Measurements from ENCODE around the gene EIF4G2. TPM values are rescaled to one million over a fixed set of nuclear protein-coding genes. Genes with fewer than 3 reads are reported as not detected.
A peak's percentile ranks its signal among the peaks of the same experiment; 100 is the strongest.

The EIF4G2 gene
- total and polyA plus RNA-seq, 9 donors: 507 to 816 (median 745) TPM

DNA sequence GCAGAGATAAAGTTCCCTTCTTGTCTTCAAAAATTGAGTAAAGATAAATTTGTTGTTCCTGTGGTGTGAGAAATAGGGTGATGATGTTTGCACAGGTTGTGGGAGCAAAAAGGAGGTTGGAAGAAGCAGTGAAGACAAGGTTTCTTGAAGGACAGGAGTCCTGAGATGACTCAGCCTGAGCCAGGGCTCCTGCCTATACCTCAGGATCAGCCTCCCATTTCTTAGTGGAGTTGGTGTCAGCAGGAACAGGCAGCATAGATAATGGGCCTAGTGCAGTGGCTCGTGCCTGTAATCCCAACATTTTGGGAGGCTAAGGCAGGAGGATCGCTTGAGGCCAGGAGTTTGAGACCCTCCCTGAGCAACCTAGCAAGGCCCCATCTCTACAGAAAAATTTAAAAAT lies 28.7 kb downstream of the EIF4G2 start:
- DNase-seq: no peak
- Histone ChIP-seq H3K4me3 (ENCODE audit: low read length) (no peak overlapping the region), H3K27me3 (ENCODE audit: control insufficient read depth, insufficient read depth, low read length) (no peaks in the 10 kb centered on the region), H3K9me3 (replicated peaks; ENCODE audit: control insufficient read depth, low read depth, low read length) (no peaks in the 10 kb centered on the region), H3K27ac (ENCODE audit: low read length) (no peak overlapping the region), H3K36me3 (ENCODE audit: control insufficient read depth, insufficient read depth, low read length) (peaks cover 34% of the 10 kb centered on the region), H3K4me1 (ENCODE audit: control insufficient read depth, insufficient read depth, low read length) (peaks cover 16% of the 10 kb centered on the region)
- 100% methylated on average over 2 of the region's 2 CpGs for WGBS (ENCODE audit: insufficient coverage)

DNA sequence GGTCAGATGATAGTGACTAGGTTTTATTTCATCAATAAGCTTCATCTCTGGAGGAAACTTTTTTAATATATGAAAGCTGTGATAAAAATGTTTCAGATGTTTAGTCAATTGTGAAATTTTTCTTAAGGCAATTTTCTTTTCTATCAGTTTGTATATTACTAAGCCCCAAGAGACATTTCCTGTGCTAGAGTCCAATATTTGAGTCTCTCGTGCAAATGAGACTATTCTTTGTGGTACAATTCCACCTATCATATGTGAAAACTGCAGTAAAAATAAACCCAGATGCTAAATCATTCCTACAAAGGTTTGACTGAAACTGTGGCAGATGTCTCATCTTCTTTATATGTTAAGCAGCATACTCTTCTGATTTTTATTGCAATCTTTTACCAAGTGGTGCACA lies 29.6 kb downstream of the EIF4G2 start:
- Histone ChIP-seq H3K4me1 (ENCODE audit: control insufficient read depth, insufficient read depth, low read length) (peaks cover 6% of the 10 kb centered on the region), H3K9me3 (replicated peaks; ENCODE audit: control insufficient read depth, low read depth, low read length) (no peaks in the 10 kb centered on the region), H3K27ac (ENCODE audit: low read length) (no peak overlapping the region), H3K4me3 (ENCODE audit: low read length) (no peak overlapping the region), H3K36me3 (ENCODE audit: control insufficient read depth, insufficient read depth, low read length) (peaks cover 42% of the 10 kb centered on the region), H3K27me3 (ENCODE audit: control insufficient read depth, insufficient read depth, low read length) (no peaks in the 10 kb centered on the region)
- DNase-seq: no peak
- no CpG with 5 or more reads among the region's 1 CpG for WGBS (ENCODE audit: insufficient coverage)

DNA sequence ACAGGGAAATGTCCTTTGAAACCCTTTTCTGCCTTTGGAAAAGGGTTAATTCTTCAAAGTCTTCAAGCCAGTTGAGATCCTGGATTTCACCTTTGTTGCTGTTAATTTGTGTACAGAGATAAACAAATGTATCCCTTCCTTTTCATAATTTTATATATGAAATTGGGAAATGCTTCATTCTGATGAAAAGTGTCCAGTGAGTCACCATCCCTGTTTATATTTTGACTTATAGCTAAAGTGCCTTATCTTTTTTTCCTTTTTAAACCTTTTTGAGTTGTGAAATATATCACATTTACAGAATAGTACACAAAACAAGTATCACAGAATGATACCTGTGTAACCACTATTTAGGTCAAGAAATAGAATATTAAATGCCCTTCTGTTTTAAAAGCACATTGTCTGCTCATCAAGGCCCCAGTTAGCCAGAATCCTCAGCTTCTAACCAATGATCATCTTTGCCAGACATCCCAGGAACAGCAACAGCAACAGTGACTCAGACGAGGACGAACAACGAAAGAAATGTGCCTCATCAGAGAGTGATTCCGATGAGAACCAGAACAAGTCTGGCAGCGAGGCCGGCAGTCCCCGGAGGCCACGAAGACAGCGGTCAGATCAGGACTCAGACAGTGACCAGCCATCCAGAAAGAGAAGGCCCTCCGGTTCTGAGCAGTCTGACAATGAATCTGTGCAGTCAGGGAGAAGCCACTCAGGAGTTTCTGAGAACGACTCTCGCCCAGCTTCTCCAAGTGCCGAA lies 30.3 kb downstream of the EIF4G2 start:
- no peak for DNase-seq
- Histone ChIP-seq H3K4me1 (ENCODE audit: control insufficient read depth, insufficient read depth, low read length) (no peaks in the 10 kb centered on the region), H3K9me3 (replicated peaks; ENCODE audit: control insufficient read depth, low read depth, low read length) (no peaks in the 10 kb centered on the region), H3K4me3 (ENCODE audit: low read length) (no peak overlapping the region), H3K36me3 (ENCODE audit: control insufficient read depth, insufficient read depth, low read length) (peaks cover 44% of the 10 kb centered on the region), H3K27me3 (ENCODE audit: control insufficient read depth, insufficient read depth, low read length) (no peaks in the 10 kb centered on the region), H3K27ac (ENCODE audit: low read length) (no peak overlapping the region)
- 73% methylated on average over 13 of the region's 13 CpGs for WGBS (ENCODE audit: insufficient coverage)

DNA sequence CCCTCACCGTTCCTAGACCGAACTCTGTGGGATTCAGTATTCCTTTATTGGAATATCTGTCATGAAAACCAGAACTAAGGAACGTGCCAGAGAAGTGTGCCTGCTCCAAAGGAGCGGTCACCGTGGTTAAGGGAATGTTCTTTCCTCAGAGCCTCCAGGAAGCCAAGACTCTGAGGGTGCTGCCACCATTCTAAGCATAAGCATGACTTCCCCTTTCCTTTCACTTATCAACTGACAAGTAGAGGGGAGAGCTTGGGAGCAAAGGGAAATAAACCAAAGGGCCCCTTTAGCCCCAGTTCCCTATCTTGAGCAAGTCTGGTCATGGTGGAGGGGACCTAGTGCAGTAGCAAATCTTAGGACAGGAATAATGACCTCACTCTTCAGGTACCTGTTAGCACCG lies 30.9 kb downstream of the EIF4G2 start:
- H3K4me3 ChIP-seq (ENCODE audit: low read length): no peak overlapping the region
- no peaks in the 10 kb centered on the region for H3K9me3 ChIP-seq (replicated peaks; ENCODE audit: control insufficient read depth, low read depth, low read length)
- WGBS (ENCODE audit: insufficient coverage): 50% methylated on average over 2 of the region's 6 CpGs
- peaks cover 50% of the 10 kb centered on the region for H3K36me3 ChIP-seq (ENCODE audit: control insufficient read depth, insufficient read depth, low read length)
- no peak overlapping the region for H3K27ac ChIP-seq (ENCODE audit: low read length)
- no peaks in the 10 kb centered on the region for H3K27me3 ChIP-seq (ENCODE audit: control insufficient read depth, insufficient read depth, low read length)
- no peak for DNase-seq
- no peaks in the 10 kb centered on the region for H3K4me1 ChIP-seq (ENCODE audit: control insufficient read depth, insufficient read depth, low read length)

DNA sequence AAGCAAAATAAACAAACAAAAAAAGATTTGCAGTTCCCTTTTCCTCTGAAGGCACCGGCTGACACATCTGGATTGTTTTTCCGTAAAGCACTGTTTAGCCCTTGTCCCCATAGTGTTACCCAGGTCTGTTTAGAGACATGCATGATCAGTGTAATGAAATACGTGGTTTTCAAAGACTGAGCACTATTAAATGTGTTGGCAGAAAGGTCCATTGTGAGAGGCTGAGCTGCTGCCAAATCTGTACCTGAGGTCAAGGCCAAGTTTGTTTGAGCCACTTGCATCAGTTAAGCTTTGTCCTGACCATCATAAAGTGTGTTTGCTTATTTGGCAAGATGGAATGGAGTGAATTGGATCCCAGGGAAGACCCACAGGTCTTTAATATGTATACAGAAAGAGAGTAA lies 31.3 kb downstream of the EIF4G2 start:
- WGBS (ENCODE audit: insufficient coverage): 92% methylated on average over 1 of the region's 3 CpGs
- peaks cover 54% of the 10 kb centered on the region for H3K36me3 ChIP-seq (ENCODE audit: control insufficient read depth, insufficient read depth, low read length)
- H3K27ac ChIP-seq (ENCODE audit: low read length): no peak overlapping the region

DNA sequence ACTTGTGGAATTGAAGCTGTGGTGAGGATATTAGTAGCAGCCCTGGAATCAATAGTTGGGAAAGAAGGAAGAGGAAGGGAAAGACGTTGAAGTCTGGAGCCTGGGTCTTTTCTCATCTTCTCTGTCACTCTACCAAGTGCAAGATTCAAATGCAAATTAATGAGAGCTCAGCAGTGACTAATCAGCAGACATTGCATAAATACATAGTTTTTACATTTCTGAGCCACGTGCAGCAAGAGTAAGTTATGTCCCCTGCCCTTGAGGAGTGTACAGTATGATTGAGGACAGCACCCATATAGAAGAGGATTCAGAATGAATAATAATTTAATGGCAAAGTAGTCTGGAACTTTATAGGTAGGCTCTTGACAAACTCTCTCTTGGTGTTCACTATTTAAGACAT lies 33.9 kb downstream of the EIF4G2 start:
- WGBS (ENCODE audit: insufficient coverage): no CpG with 5 or more reads among the region's 2 CpGs

More for the DNA sequence above, 31.3 kb downstream of the EIF4G2 start:
- Histone ChIP-seq H3K4me3 (ENCODE audit: low read length) (no peak overlapping the region), H3K27me3 (ENCODE audit: control insufficient read depth, insufficient read depth, low read length) (no peaks in the 10 kb centered on the region), H3K4me1 (ENCODE audit: control insufficient read depth, insufficient read depth, low read length) (no peaks in the 10 kb centered on the region), H3K9me3 (replicated peaks; ENCODE audit: control insufficient read depth, low read depth, low read length) (no peaks in the 10 kb centered on the region)
- no peak for DNase-seq

DNA sequence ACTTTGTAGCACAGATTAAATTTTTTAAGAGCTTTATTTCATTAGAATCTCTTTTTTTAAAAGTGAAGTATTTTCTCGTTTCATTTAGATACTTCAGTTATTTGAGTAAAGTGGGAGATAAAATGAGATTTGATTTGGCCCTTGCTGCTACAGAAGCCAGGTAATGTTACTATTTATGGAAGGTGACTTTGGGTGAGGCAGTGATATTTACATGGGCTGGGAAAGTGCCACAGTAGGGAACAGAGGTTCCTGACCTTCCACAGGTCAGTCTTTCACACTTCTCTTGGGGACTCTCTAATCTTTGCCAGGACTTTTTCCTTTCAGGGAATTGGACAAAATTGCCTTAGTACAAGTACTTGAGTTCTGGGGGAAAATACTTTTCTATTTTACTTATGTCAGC lies 37.3 kb downstream of the EIF4G2 start:
- H3K27me3 ChIP-seq (ENCODE audit: control insufficient read depth, insufficient read depth, low read length): no peaks in the 10 kb centered on the region
- H3K9me3 ChIP-seq (replicated peaks; ENCODE audit: control insufficient read depth, low read depth, low read length): no peaks in the 10 kb centered on the region
- peaks cover 48% of the 10 kb centered on the region for H3K36me3 ChIP-seq (ENCODE audit: control insufficient read depth, insufficient read depth, low read length)
- WGBS (ENCODE audit: insufficient coverage): no CpG with 5 or more reads among the region's 1 CpG
- H3K4me3 ChIP-seq (ENCODE audit: low read length): no peak overlapping the region
- H3K27ac ChIP-seq (ENCODE audit: low read length): no peak overlapping the region
- H3K4me1 ChIP-seq (ENCODE audit: control insufficient read depth, insufficient read depth, low read length): no peaks in the 10 kb centered on the region
- DNase-seq: no peak

More for the DNA sequence above, 33.9 kb downstream of the EIF4G2 start:
- Histone ChIP-seq H3K27ac (ENCODE audit: low read length) (no peak overlapping the region), H3K36me3 (ENCODE audit: control insufficient read depth, insufficient read depth, low read length) (peaks cover 61% of the 10 kb centered on the region), H3K9me3 (replicated peaks; ENCODE audit: control insufficient read depth, low read depth, low read length) (no peaks in the 10 kb centered on the region), H3K4me3 (ENCODE audit: low read length) (no peak overlapping the region), H3K4me1 (ENCODE audit: control insufficient read depth, insufficient read depth, low read length) (no peaks in the 10 kb centered on the region), H3K27me3 (ENCODE audit: control insufficient read depth, insufficient read depth, low read length) (no peaks in the 10 kb centered on the region)
- DNase-seq: no peak

DNA sequence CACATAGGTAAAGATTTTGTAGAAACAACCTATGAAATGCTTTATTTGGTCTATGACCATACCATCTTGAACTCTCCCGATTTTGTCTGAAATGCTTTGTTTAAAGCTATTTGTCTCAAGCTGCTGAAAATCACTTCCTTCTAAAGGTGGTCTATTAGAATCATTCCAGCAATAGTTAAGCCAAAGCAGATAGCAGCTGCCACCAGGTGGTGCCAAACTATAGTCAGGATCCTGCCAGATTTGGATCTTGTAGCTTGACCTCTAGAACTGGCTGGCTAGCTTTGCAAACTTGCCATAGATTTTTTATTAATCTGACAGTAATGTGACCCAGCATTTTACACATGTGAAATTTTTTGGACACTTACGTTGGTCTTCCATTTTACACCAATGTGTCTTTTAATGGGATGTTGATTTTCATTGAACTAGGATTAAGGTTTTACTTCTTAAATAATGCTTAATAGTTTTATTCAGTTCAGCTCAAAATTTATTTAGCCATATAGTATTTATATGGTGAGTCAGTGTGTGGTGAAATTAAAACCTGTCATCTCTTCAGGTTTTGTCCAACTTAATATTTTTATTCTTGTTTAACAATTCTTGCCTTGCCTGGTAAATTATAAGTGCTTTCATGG lies 38.0 kb downstream of the EIF4G2 start:
- H3K4me1 ChIP-seq (ENCODE audit: control insufficient read depth, insufficient read depth, low read length): no peaks in the 10 kb centered on the region
- peak; percentile 59 for DNase-seq
- no peak overlapping the region for H3K4me3 ChIP-seq (ENCODE audit: low read length)
- no peaks in the 10 kb centered on the region for H3K9me3 ChIP-seq (replicated peaks; ENCODE audit: control insufficient read depth, low read depth, low read length)
- no peaks in the 10 kb centered on the region for H3K27me3 ChIP-seq (ENCODE audit: control insufficient read depth, insufficient read depth, low read length)
- peaks cover 46% of the 10 kb centered on the region for H3K36me3 ChIP-seq (ENCODE audit: control insufficient read depth, insufficient read depth, low read length)
- no CpG with 5 or more reads among the region's 2 CpGs for WGBS (ENCODE audit: insufficient coverage)
- H3K27ac ChIP-seq (ENCODE audit: low read length): no peak overlapping the region

DNA sequence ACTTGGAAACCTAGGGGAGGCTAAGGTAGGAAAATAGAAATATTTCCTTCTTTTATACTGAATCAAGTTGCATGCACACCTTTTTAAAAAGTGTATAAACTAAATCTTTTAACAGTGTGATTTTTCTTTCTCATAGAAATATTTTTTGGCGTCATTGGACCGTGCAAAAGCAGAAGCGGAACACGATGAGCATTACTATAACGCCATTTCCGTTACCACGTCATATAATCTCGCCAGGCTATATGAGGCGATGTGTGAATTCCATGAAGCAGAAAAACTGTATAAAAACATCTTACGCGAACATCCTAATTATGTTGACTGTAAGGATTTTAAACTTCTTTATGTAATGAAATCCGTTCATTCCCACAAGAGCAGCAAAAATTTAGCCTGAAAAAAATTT lies 44.3 kb downstream of the EIF4G2 start:
- no peaks in the 10 kb centered on the region for H3K27me3 ChIP-seq (ENCODE audit: control insufficient read depth, insufficient read depth, low read length)
- H3K9me3 ChIP-seq (replicated peaks; ENCODE audit: control insufficient read depth, low read depth, low read length): no peaks in the 10 kb centered on the region
- 83% methylated on average over 9 of the region's 12 CpGs for WGBS (ENCODE audit: insufficient coverage)
- peaks cover 38% of the 10 kb centered on the region for H3K36me3 ChIP-seq (ENCODE audit: control insufficient read depth, insufficient read depth, low read length)
- H3K4me1 ChIP-seq (ENCODE audit: control insufficient read depth, insufficient read depth, low read length): no peaks in the 10 kb centered on the region
- DNase-seq: no peak
- H3K27ac ChIP-seq (ENCODE audit: low read length): no peak overlapping the region
- H3K4me3 ChIP-seq (ENCODE audit: low read length): no peak overlapping the region

DNA sequence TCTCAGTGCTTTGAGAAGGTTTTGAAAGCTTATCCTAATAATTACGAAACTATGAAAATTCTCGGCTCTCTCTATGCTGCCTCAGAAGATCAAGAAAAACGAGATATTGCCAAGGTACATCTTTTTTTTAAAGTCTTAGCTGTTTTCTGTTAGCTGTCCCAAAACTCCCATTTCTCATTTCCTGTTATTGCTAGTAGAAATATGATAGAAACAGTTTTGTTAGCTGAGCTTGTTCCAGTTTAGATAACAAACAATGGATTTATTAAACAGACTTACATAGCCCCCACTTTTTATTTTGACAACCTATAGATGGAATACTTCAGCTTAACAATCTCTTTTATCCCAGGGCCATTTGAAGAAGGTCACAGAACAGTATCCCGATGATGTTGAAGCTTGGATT lies 45.0 kb downstream of the EIF4G2 start:
- no peak overlapping the region for H3K27ac ChIP-seq (ENCODE audit: low read length)
- no peaks in the 10 kb centered on the region for H3K27me3 ChIP-seq (ENCODE audit: control insufficient read depth, insufficient read depth, low read length)
- H3K4me3 ChIP-seq (ENCODE audit: low read length): no peak overlapping the region
- no peak for DNase-seq
- H3K4me1 ChIP-seq (ENCODE audit: control insufficient read depth, insufficient read depth, low read length): no peaks in the 10 kb centered on the region
- H3K36me3 ChIP-seq (ENCODE audit: control insufficient read depth, insufficient read depth, low read length): peaks cover 38% of the 10 kb centered on the region
- WGBS (ENCODE audit: insufficient coverage): no CpG with 5 or more reads among the region's 4 CpGs
- H3K9me3 ChIP-seq (replicated peaks; ENCODE audit: control insufficient read depth, low read depth, low read length): no peaks in the 10 kb centered on the region

All from muscle of leg (tissue), 11 donors.